Rectal smooth muscle tissue (tissue), 1 donor: ENCODE measurements around the gene MEN1.

ENCODE experiments used
- H3K27ac ChIP-seq: one replicate; pipeline ENCODE4 v1.7.0; 2013; ENCODE audit warnings: low read depth, low read length, inconsistent platforms
- H3K27me3 ChIP-seq: one replicate; pipeline ENCODE4 v1.7.0; 2013; ENCODE audit warnings: low read length; ENCODE audit not compliant: control insufficient read depth, insufficient read depth
- H3K36me3 ChIP-seq: one replicate; pipeline ENCODE4 v1.7.0; 2013; ENCODE audit warnings: low read length; ENCODE audit not compliant: control insufficient read depth, insufficient read depth
- H3K4me1 ChIP-seq: one replicate; pipeline ENCODE4 v1.7.0; 2013; ENCODE audit warnings: low read length; ENCODE audit not compliant: control insufficient read depth, insufficient read depth
- H3K4me3 ChIP-seq: one replicate; pipeline ENCODE4 v1.7.0; 2013; ENCODE audit warnings: low read length
- H3K9ac ChIP-seq: one replicate; pipeline ENCODE4 v1.7.0; 2013; ENCODE audit warnings: low read length

Gene MEN1

GRCh38 chr11:64810271-64810890 lies at the start of gene MEN1:
MEN1 (minus strand) TSS chr11:64810551; CDS start chr11:64810109, 442 bp downstream.
- H3K4me3 ChIP-seq = peak within 1 kb of the TSS; percentile 82
- H3K9ac ChIP-seq = no peak within 1 kb of the TSS
- H3K27me3 ChIP-seq = no peaks in the 10 kb centered on the region
- no peaks in the 10 kb centered on the region for H3K36me3 ChIP-seq
- peak within 1 kb of the TSS; percentile 34 for H3K27ac ChIP-seq
- peaks cover 3% of the 10 kb centered on the region for H3K4me1 ChIP-seq

DNA sequence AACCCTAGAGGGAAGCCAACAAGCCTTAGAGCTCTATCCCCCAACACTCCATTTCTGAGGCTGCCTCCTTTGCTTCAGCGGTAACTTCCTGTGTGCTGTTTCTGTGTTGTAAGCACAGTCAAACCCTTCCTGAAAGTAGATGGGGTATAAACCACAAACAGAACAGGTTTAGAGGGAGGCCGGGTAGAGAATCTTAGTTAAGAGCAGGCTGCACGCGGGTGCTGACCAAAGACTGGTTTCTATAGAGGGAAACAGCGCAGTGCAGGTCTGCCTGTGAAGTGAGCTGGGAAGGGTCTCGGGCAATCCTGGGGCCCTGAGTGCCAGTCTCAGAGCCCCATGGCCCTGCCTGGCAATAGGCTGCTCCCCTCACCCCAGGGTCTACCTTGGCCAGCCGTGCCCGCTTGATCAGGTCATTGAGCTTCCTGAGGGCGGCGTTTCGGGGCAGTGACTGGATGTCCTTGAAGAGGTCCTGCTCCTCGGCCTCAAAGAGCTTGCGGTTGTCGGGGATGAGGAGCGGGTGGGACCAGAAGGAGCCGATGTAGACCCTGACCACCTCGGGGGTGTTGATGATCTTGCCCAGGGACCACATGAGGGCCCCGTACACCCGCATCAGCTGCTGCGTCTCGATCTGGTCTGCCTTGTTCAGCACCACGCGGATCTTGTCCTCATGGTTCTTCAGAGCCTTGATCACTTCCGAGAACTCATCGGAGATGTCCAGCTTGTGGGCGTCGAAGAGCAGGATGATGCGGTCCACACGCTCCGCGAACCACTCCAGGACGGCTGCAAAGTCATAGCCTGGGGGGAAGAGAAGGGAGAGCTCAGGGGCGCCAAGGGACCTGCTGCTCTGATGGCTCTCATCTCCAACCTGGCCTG lies 49.4 kb upstream of the MEN1 start:
- H3K4me3 ChIP-seq = no peak overlapping the region
- H3K9ac ChIP-seq = no peak overlapping the region
- H3K27ac ChIP-seq = peak overlapping the region; percentile 16
- H3K27me3 ChIP-seq = no peaks in the 10 kb centered on the region
- H3K4me1 ChIP-seq = peaks cover 49% of the 10 kb centered on the region
- H3K36me3 ChIP-seq = peaks cover 16% of the 10 kb centered on the region

DNA sequence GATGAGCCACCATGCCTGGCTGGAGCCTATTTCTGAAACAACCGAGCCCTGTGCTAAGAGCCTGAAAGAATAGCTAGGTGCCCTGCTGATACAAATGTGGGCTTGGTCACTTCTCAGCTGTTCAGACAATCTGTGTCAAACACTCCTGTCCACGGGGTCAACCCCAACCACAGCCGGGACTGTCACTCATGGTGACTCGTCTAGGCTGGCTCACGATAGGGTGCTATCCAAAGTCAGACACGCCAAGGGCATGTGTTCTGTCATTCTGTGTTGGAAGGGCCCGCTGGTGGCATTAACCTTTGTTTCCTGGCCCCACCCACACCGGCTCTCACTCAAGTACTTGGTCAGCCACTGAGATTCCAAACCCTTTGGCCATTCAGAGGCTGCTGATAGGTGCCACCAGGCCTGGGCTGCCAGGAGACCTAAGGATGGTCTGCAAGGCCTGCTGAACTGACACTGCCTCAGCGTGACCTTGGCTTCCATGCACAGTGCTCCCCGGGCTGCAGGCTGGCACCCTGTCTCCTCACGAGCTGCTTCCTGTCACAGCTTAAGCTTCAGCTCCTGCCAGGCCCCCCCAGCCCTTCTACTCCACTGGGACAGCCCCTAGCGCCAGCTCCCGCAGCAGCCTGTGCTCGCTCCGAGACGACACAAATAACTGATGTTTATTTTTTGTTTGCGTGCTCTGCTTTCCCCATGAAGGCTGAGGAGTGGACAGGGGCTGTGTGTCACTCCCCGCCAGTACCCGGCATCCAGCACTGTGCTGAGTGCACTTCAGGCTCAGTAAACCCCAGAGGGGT lies 48.3 kb upstream of the MEN1 start:
- Histone ChIP-seq H3K9ac (no peak overlapping the region), H3K4me1 (peaks cover 42% of the 10 kb centered on the region)

GRCh38 chr11:64857485-64857884 lies 47.1 kb upstream of the MEN1 start:
- H3K27me3 ChIP-seq = no peaks in the 10 kb centered on the region
- no peak overlapping the region for H3K4me3 ChIP-seq
- peaks cover 30% of the 10 kb centered on the region for H3K4me1 ChIP-seq
- no peak overlapping the region for H3K9ac ChIP-seq
- H3K27ac ChIP-seq = no peak overlapping the region
- H3K36me3 ChIP-seq = peaks cover 28% of the 10 kb centered on the region

More for the DNA sequence above, 48.3 kb upstream of the MEN1 start:
- H3K27ac ChIP-seq = peak overlapping the region; percentile 34
- H3K4me3 ChIP-seq = peak overlapping the region; percentile 16
- no peaks in the 10 kb centered on the region for H3K27me3 ChIP-seq
- H3K36me3 ChIP-seq = peaks cover 25% of the 10 kb centered on the region

- Histone ChIP-seq H3K27ac (peak overlapping the region; percentile 64), H3K4me1 (peaks cover 24% of the 10 kb centered on the region), H3K36me3 (peaks cover 28% of the 10 kb centered on the region), H3K27me3 (no peaks in the 10 kb centered on the region), H3K9ac (no peak overlapping the region), H3K4me3 (no peak overlapping the region)
These were observed 46.3 kb upstream of the MEN1 start for GRCh38 chr11:64856382-64857227.

DNA sequence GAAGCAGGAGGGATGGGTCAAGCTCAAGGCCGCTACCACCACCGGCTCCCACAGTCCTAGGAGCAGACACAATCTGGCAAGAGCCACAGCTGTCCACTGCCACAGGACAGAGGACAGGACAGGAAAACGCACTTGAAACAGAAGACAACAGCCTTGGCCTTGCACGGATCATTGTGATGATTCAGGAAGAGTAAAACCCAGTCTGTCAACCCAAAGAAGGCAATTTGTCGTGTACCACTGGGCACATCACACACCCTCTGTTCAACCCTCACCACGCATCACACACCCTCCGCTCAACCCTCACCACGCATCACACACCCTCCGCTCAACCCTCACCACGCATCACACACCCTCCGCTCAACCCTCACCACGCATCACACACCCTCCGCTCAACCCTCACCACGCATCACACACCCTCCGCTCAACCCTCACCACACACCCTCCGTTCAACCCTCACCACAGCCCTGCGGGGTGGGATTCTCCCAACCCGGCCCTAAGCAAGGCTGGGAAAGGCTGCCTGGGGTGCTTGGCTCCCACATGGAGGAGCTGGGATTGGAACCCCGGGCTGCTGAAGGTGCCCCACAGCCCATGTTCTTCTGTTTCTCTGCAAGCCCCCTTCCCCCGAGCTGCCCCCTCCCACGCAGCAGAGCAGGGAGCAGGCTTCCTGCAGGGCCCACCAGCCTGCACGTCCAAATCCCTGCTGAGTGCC lies 45.4 kb upstream of the MEN1 start:
- peak overlapping the region; percentile 64 for H3K27ac ChIP-seq
- H3K27me3 ChIP-seq = no peaks in the 10 kb centered on the region
- peaks cover 28% of the 10 kb centered on the region for H3K36me3 ChIP-seq
- H3K4me1 ChIP-seq = peaks cover 24% of the 10 kb centered on the region
- H3K9ac ChIP-seq = no peak overlapping the region
- peak overlapping the region; percentile 12 for H3K4me3 ChIP-seq

- H3K9ac ChIP-seq = no peak overlapping the region
- H3K36me3 ChIP-seq = peaks cover 26% of the 10 kb centered on the region
- peaks cover 25% of the 10 kb centered on the region for H3K4me1 ChIP-seq
- H3K4me3 ChIP-seq = peak overlapping the region; percentile 12
- H3K27ac ChIP-seq = peak overlapping the region; percentile 64
- no peaks in the 10 kb centered on the region for H3K27me3 ChIP-seq
These were observed 44.5 kb upstream of the MEN1 start for GRCh38 chr11:64854534-64855502.

GRCh38 chr11:64854157-64854533 lies 43.8 kb upstream of the MEN1 start:
- peak overlapping the region; percentile 64 for H3K27ac ChIP-seq
- no peak overlapping the region for H3K9ac ChIP-seq
- H3K4me3 ChIP-seq = no peak overlapping the region
- H3K36me3 ChIP-seq = peaks cover 19% of the 10 kb centered on the region
- no peaks in the 10 kb centered on the region for H3K27me3 ChIP-seq
- peaks cover 28% of the 10 kb centered on the region for H3K4me1 ChIP-seq

- peaks cover 28% of the 10 kb centered on the region for H3K4me1 ChIP-seq
- no peaks in the 10 kb centered on the region for H3K27me3 ChIP-seq
- H3K9ac ChIP-seq = no peak overlapping the region
- H3K27ac ChIP-seq = no peak overlapping the region
- H3K36me3 ChIP-seq = peaks cover 19% of the 10 kb centered on the region
- no peak overlapping the region for H3K4me3 ChIP-seq
These were observed 43.4 kb upstream of the MEN1 start for GRCh38 chr11:64853709-64854108.

DNA sequence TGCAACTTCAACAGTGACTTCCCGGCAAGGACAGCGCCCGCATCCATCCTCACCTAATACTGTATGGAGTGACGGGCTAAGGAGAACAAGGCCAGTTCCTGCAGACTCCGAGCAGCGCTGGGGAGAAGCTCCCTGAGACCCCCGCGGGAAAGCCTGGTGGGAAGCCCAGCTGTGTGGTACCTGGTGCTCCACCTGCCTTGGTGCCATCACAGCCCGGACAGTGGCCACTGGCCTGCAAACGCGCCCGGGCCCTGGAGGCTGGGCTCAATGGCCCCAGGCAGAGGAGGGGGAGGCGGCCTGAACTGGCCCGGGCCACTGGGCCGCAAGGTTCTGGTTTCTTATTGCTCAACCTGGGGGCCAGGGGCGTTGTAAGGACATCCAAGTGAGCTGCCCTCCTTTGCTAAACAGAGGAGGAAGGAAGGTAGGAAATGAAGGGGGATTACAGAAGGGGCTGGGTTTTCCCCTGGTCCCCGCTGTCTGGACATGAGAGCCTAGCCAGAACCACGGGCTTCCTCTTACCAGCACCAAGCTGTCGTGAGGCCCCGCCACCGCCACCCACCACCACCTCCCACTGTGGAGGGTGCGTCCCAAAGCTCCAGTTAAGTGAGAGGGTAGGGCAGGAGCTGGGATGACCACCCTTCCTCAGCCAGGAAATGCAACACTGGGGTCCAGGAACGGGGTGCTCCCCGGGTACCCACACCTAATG lies 42.6 kb upstream of the MEN1 start:
- peak overlapping the region; percentile 25 for H3K9ac ChIP-seq
- peaks cover 28% of the 10 kb centered on the region for H3K4me1 ChIP-seq
- H3K4me3 ChIP-seq = no peak overlapping the region
- H3K27ac ChIP-seq = peak overlapping the region; percentile 42
- peaks cover 19% of the 10 kb centered on the region for H3K36me3 ChIP-seq
- H3K27me3 ChIP-seq = no peaks in the 10 kb centered on the region
